GM21367 (cell line): ENCODE measurements around the gene LAIR1.
"Not testable (repeated sequence)": the region's sequence is repeated elsewhere in the genome, so short reads cannot be mapped to it uniquely, and the experiment has no call there.

Experiments
- ATAC-seq: cut with Tn5 transposase; IDR thresholded peaks from one replicate; pipeline ENCODE4 v1.9.1; 2021; ENCODE audit not compliant: unreplicated experiment

Gene LAIR1

GRCh38 chr19:54379187-54379678, 14.5 kb upstream of the LAIR1 start:
- no peak for ATAC-seq

GRCh38 chr19:54376610-54377285, 12.0 kb upstream of the LAIR1 start:
- ATAC-seq: no peak

GRCh38 chr19:54375181-54375938, 10.6 kb upstream of the LAIR1 start:
- ATAC-seq: not testable (repeated sequence)

GRCh38 chr19:54373781-54374631, 9.3 kb upstream of the LAIR1 start:
- ATAC-seq: no peak

GRCh38 chr19:54371453-54371852, 6.7 kb upstream of the LAIR1 start:
- ATAC-seq: not testable (repeated sequence)

GRCh38 chr19:54370434-54370796, 5.7 kb upstream of the LAIR1 start:
- not testable (repeated sequence) for ATAC-seq

- ATAC-seq: not testable (repeated sequence)
Observed at GRCh38 chr19:54369688-54370433, 5.1 kb upstream of the LAIR1 start.

- ATAC-seq: no peak
Observed at GRCh38 chr19:54369082-54369687, 4.5 kb upstream of the LAIR1 start.

- ATAC-seq: no peak
Observed at GRCh38 chr19:54366811-54367210, 2.1 kb upstream of the LAIR1 start.

- not testable (repeated sequence) for ATAC-seq
Observed at GRCh38 chr19:54365798-54366197, 1.1 kb upstream of the LAIR1 start.

- ATAC-seq: not testable (repeated sequence)
Observed at GRCh38 chr19:54361680-54362422, 2.9 kb downstream of the LAIR1 start.

GRCh38 chr19:54359149-54359820, 5.4 kb downstream of the LAIR1 start:
- not testable (repeated sequence) for ATAC-seq

- ATAC-seq: no peak
Observed at GRCh38 chr19:54357381-54357780, 7.3 kb downstream of the LAIR1 start.

- ATAC-seq: no peak
Observed at GRCh38 chr19:54356444-54357056, 8.2 kb downstream of the LAIR1 start.

GRCh38 chr19:54355675-54356074, 9.1 kb downstream of the LAIR1 start:
- ATAC-seq: no peak

- ATAC-seq: no peak
Observed at GRCh38 chr19:54354761-54355160, 10.0 kb downstream of the LAIR1 start.

- no peak for ATAC-seq
Observed at GRCh38 chr19:54352546-54352945, 12.2 kb downstream of the LAIR1 start.

- ATAC-seq: no peak
Observed at GRCh38 chr19:54352041-54352440, 12.7 kb downstream of the LAIR1 start.

GRCh38 chr19:54351474-54351873, 13.3 kb downstream of the LAIR1 start:
- ATAC-seq: no peak
